Stimulated activated naive CD8-positive, alpha-beta T cell treated with anti-CD3 and anti-CD28 coated beads, Interleukin-15, Interleukin-2, amounts not matched to agents 100 ng/mL and 50 ng/mL, for 24 hours (primary cell): ENCODE results near the gene NFE2L2.
"Not testable (repeated sequence)": the region's sequence is repeated elsewhere in the genome, so short reads cannot be mapped to it uniquely, and the experiment has no call there.

Experiments used
- H3K27ac Mint-ChIP-seq: one replicate; pipeline ENCODE4 v1.8.0; 2021; ENCODE audit warnings: mild to moderate bottlenecking, mixed read lengths
- H3K27me3 Mint-ChIP-seq: one replicate; pipeline ENCODE4 v1.8.0; 2021; ENCODE audit warnings: mixed read lengths
- H3K36me3 Mint-ChIP-seq: one replicate; pipeline ENCODE4 v1.8.0; 2021; ENCODE audit warnings: low read depth, mixed read lengths
- H3K4me1 Mint-ChIP-seq: one replicate; pipeline ENCODE4 v1.8.0; 2021; ENCODE audit warnings: low read depth, mixed read lengths
- H3K4me3 Mint-ChIP-seq: one replicate; pipeline ENCODE4 v1.8.0; 2021; ENCODE audit warnings: mild to moderate bottlenecking, mixed read lengths
- H3K9me3 Mint-ChIP-seq: one replicate; pipeline ENCODE4 v1.8.0; 2021; ENCODE audit warnings: mixed read lengths

NFE2L2 gene

GRCh38 chr2:177264693-177265587 is at the start of gene NFE2L2:
Gene NFE2L2, minus strand, starts transcription at chr2:177264727. Its CDS starts 151 bp downstream, at chr2:177264576.
- no peaks in the 10 kb centered on the region for H3K27me3 Mint-ChIP-seq
- H3K4me1 Mint-ChIP-seq = peaks cover 59% of the 10 kb centered on the region
- no peaks in the 10 kb centered on the region for H3K9me3 Mint-ChIP-seq
- H3K27ac Mint-ChIP-seq = peak within 1 kb of the TSS; percentile 99
- peak within 1 kb of the TSS; percentile 96 for H3K4me3 Mint-ChIP-seq
- H3K36me3 Mint-ChIP-seq = peaks cover 29% of the 10 kb centered on the region

DNA sequence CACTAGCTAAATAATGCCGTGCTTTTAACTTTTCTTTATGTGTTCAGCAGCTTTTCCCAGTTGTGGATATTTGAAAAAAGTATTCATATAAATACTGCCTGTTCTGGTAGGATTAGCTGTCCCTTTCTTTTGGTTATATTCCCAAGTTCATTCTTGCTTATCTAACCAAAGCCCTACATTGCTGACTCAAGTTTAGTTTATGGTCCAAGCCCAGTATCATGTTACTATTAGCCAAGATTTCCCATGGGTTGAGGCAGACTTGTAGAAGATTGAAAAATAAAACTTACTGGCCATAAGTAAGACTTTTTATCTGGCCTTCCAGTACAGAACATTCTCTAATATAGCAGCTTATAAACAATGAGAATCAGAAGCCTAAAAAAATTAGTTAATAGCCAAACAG is 49.7 kb upstream of the NFE2L2 start:
- H3K27me3 Mint-ChIP-seq = no peaks in the 10 kb centered on the region
- H3K27ac Mint-ChIP-seq = no peak overlapping the region
- no peaks in the 10 kb centered on the region for H3K36me3 Mint-ChIP-seq
- peaks cover 13% of the 10 kb centered on the region for H3K4me1 Mint-ChIP-seq
- no peak overlapping the region for H3K4me3 Mint-ChIP-seq
- H3K9me3 Mint-ChIP-seq = no peaks in the 10 kb centered on the region

DNA sequence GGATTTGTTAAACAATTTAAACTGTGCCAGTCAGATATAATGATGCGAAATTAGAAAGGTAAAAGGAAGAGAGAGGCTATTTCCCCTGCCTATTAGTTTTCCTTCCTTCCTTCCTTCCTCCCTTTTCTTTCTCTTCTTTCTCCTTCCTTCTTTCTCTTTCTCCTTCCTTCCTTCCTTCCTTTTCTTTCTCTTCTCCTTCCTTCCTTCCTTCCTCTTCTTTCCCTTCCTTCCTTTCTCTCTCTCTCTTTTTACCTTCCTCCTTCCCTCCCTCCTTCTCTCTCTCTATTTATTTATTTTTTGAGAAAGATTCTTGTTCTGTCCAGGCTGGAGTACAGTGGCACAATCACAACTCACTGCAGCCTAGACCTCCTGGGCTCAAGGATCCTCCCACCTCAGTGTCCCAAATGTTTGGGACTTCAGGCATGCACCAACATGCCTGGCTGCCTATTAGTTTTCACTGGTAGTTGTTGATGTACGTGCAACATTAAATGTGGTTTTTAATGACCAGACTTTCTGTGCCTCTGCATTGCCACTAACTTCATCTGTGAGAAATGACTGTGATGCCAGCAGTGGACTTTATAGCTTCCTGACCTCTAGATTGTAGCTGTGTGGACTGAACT is 48.7 kb upstream of the NFE2L2 start:
- H3K4me1 Mint-ChIP-seq = peaks cover 18% of the 10 kb centered on the region
- no peaks in the 10 kb centered on the region for H3K9me3 Mint-ChIP-seq
- no peaks in the 10 kb centered on the region for H3K36me3 Mint-ChIP-seq
- H3K4me3 Mint-ChIP-seq = no peak overlapping the region
- H3K27ac Mint-ChIP-seq = no peak overlapping the region
- no peaks in the 10 kb centered on the region for H3K27me3 Mint-ChIP-seq

- Mint-ChIP-seq H3K4me3 (no peak overlapping the region), H3K9me3 (no peaks in the 10 kb centered on the region), H3K27me3 (no peaks in the 10 kb centered on the region), H3K36me3 (no peaks in the 10 kb centered on the region), H3K4me1 (peaks cover 18% of the 10 kb centered on the region), H3K27ac (no peak overlapping the region)
Measured at GRCh38 chr2:177312562-177312961, 48.0 kb upstream of the NFE2L2 start.

- H3K27ac Mint-ChIP-seq, H3K9me3 Mint-ChIP-seq, H3K27me3 Mint-ChIP-seq, H3K36me3 Mint-ChIP-seq, H3K4me3 Mint-ChIP-seq: not testable (repeated sequence)
- H3K4me1 Mint-ChIP-seq = peaks cover 18% of the 10 kb centered on the region
Measured at GRCh38 chr2:177309672-177310309, 45.3 kb upstream of the NFE2L2 start.

- H3K27me3 Mint-ChIP-seq = no peaks in the 10 kb centered on the region
- H3K4me3 Mint-ChIP-seq = no peak overlapping the region
- no peaks in the 10 kb centered on the region for H3K36me3 Mint-ChIP-seq
- no peaks in the 10 kb centered on the region for H3K9me3 Mint-ChIP-seq
- H3K4me1 Mint-ChIP-seq = peaks cover 18% of the 10 kb centered on the region
- H3K27ac Mint-ChIP-seq = no peak overlapping the region
Measured at GRCh38 chr2:177306550-177306949, 42.0 kb upstream of the NFE2L2 start.

GRCh38 chr2:177303939-177304338 is 39.4 kb upstream of the NFE2L2 start:
- Mint-ChIP-seq H3K27me3 (no peaks in the 10 kb centered on the region), H3K4me1 (peaks cover 2% of the 10 kb centered on the region), H3K9me3 (no peaks in the 10 kb centered on the region), H3K27ac (no peak overlapping the region), H3K4me3 (no peak overlapping the region), H3K36me3 (no peaks in the 10 kb centered on the region)

DNA sequence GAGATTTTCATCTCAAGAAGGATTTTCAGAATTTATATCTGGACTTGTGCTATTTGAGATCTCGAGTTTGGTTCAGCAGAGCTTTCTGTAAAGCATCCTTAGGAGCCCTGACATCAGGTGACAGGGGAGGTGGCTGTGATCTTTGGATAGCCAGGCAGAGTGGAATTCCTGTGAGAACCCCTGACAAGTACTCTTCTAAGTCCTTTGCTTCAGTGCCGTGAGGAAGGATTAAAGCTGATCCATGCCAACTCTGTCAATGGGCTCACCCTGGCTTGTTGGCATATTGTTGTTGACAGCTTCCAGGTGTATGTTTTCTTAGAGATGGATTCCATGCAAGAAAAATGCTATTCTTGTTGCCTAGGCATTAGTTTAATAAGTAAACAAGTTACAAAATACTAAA is 38.0 kb upstream of the NFE2L2 start:
- no peaks in the 10 kb centered on the region for H3K36me3 Mint-ChIP-seq
- no peaks in the 10 kb centered on the region for H3K27me3 Mint-ChIP-seq
- no peaks in the 10 kb centered on the region for H3K9me3 Mint-ChIP-seq
- no peaks in the 10 kb centered on the region for H3K4me1 Mint-ChIP-seq
- no peak overlapping the region for H3K27ac Mint-ChIP-seq
- H3K4me3 Mint-ChIP-seq = no peak overlapping the region

GRCh38 chr2:177298191-177298590 is 33.7 kb upstream of the NFE2L2 start:
- Mint-ChIP-seq H3K9me3 (no peaks in the 10 kb centered on the region), H3K4me3 (no peak overlapping the region), H3K27me3 (no peaks in the 10 kb centered on the region), H3K4me1 (peaks cover 6% of the 10 kb centered on the region), H3K27ac (no peak overlapping the region), H3K36me3 (no peaks in the 10 kb centered on the region)

DNA sequence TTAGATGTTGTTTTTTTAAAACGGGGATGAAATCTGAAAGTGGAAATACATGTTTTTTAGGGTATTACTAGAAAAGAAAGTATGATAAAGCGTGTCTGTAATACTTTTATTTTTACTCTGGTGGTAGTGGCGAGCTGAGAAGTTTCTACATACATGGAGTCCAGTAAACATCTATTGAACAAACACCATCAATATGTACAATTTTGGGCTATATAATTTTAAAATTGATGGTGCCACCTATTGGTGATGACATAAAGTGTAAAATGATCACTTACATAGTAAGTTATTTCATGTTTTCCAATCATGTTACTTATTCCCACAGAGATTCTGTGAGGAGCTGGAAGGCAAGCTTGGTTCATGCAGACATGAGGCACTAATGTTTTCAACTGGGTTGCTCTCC is 31.5 kb upstream of the NFE2L2 start:
- Mint-ChIP-seq H3K36me3 (no peaks in the 10 kb centered on the region), H3K27me3 (no peaks in the 10 kb centered on the region), H3K9me3 (no peaks in the 10 kb centered on the region), H3K27ac (no peak overlapping the region), H3K4me1 (peaks cover 19% of the 10 kb centered on the region), H3K4me3 (no peak overlapping the region)

DNA sequence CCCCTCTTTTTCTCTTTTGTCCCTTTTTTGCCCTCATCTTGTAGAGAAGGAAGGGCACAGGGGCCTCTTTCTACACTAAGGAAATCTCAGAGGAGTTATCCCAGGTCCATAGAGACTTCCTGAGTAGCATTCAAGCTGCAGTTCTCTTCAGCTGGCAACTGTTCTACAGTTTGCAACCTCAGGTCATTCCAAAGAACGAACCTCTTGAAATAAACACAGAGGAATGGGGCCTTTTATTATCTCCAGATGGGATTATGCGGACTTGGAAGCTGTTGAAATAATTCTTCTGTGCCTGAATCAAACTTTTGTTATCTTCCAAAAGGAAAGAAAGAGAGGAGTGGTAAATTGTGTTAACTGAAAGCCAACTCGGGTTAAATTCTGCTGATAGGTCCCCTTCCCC is 31.0 kb upstream of the NFE2L2 start:
- no peaks in the 10 kb centered on the region for H3K9me3 Mint-ChIP-seq
- H3K27me3 Mint-ChIP-seq = no peaks in the 10 kb centered on the region
- no peaks in the 10 kb centered on the region for H3K36me3 Mint-ChIP-seq
- peaks cover 25% of the 10 kb centered on the region for H3K4me1 Mint-ChIP-seq
- H3K4me3 Mint-ChIP-seq = no peak overlapping the region
- H3K27ac Mint-ChIP-seq = no peak overlapping the region

DNA sequence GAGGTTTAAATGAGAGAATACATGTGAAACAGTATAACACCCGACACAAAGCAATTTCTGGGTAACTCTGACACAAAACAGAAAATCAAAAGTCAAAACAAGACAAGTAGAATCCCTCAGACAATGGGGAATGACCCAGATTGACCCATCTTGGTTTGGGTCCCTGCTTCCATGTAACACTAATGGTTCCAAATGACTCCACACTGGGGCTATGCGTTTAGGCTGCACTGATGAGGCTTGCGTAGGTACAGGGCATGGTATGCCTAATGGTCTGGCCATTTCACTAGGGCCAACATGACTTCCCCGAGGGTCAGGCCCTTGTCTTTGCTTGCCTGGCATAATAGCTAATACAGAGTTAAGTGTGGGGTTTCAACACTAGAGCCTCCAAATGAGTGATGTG is 27.2 kb upstream of the NFE2L2 start:
- H3K9me3 Mint-ChIP-seq = no peaks in the 10 kb centered on the region
- H3K27ac Mint-ChIP-seq = no peak overlapping the region
- H3K4me1 Mint-ChIP-seq = peaks cover 37% of the 10 kb centered on the region
- no peaks in the 10 kb centered on the region for H3K27me3 Mint-ChIP-seq
- H3K4me3 Mint-ChIP-seq = no peak overlapping the region
- H3K36me3 Mint-ChIP-seq = no peaks in the 10 kb centered on the region

- Mint-ChIP-seq H3K4me3 (peak overlapping the region; percentile 42), H3K9me3 (no peaks in the 10 kb centered on the region), H3K27ac (peak overlapping the region; percentile 78), H3K27me3 (no peaks in the 10 kb centered on the region), H3K36me3 (no peaks in the 10 kb centered on the region), H3K4me1 (peaks cover 37% of the 10 kb centered on the region)
Measured at GRCh38 chr2:177289824-177290628, 25.5 kb upstream of the NFE2L2 start.

DNA sequence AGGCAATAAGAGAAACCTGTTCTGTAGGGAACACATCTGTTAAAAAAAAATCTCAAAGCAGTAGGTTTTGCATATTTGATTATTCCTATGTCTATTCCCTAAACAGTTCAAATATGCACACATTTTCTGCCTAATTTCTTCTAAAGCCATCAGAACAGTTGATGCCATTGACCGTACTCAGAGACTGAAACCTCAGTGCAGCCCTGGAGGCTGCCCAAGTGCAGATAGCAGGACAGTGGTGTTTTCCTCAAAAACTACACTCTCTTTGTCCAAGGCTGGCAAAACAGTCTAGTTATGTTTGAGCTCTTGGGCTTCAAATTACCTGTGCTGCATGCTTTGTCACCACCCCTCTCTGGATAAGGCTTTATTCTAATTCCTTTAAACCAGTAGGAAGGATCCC is 23.3 kb upstream of the NFE2L2 start:
- peaks cover 37% of the 10 kb centered on the region for H3K4me1 Mint-ChIP-seq
- no peaks in the 10 kb centered on the region for H3K27me3 Mint-ChIP-seq

More for the DNA sequence above, 23.3 kb upstream of the NFE2L2 start:
- Mint-ChIP-seq H3K9me3 (no peaks in the 10 kb centered on the region), H3K36me3 (no peaks in the 10 kb centered on the region), H3K4me3 (no peak overlapping the region), H3K27ac (no peak overlapping the region)
